C4-2B (cell line): ENCODE data around the gene RAG1.

Experiments used
- CTCF ChIP-seq: fragments of 450-650 bp; conservative IDR thresholded peaks from 2 replicates; pipeline ENCODE4 v1.5.1; 2017; ENCODE audit warnings: mild to moderate bottlenecking
- ZFX ChIP-seq: fragments of 450-650 bp; IDR thresholded peaks from 2 replicates; pipeline ENCODE4 v1.6.1; 2017

GRCh38 chr11:36608491-36609199 lies 40.8 kb downstream of the RAG1 start:
- TF ChIP-seq CTCF = no peak
- TF ChIP-seq ZFX = no peak
